Subcutaneous adipose tissue (tissue), 4 donors: ENCODE results near the gene ABCA9. TPM values are rescaled to one million over a fixed set of nuclear protein-coding genes. Genes with fewer than 3 reads are reported as not detected.

ENCODE experiments used
- CTCF ChIP-seq: fragments of 450-650 bp; IDR thresholded peaks from one replicate; pipeline ENCODE4 v1.5.1; 2016; ENCODE audit warnings: low read depth, mild to moderate bottlenecking, control low read depth, antibody characterized with exemption, moderate library complexity
- total RNA-seq, 4 donors: library from RNA; depleted of rRNA; stranded (reverse); fragments of >200 nt; gene quantifications; one replicate each; pipeline ENCODE4 v1.1.0, GENCODE V29; 2016

ABCA9 gene
- total RNA-seq, 4 donors from 2014 or later = 85.8 to 124 (median 98.8) TPM

- no peak for TF ChIP-seq CTCF
Measured at GRCh38 chr17:68950725-68951124, 110.0 kb downstream of the ABCA9 start.

GRCh38 chr17:68944435-68945035, 116.2 kb downstream of the ABCA9 start:
- TF ChIP-seq CTCF = no peak

- no peak for TF ChIP-seq CTCF
Measured at GRCh38 chr17:68943123-68943811, 117.5 kb downstream of the ABCA9 start.

- TF ChIP-seq CTCF = no peak
Measured at GRCh38 chr17:68942389-68942788, 118.3 kb downstream of the ABCA9 start.

- no peak for TF ChIP-seq CTCF
Measured at GRCh38 chr17:68941761-68942160, 119.0 kb downstream of the ABCA9 start.

- TF ChIP-seq CTCF = no peak
Measured at GRCh38 chr17:68939195-68939594, 121.5 kb downstream of the ABCA9 start.

GRCh38 chr17:68937890-68938514, 122.7 kb downstream of the ABCA9 start:
- no peak for TF ChIP-seq CTCF
